PC-3 (cell line): ENCODE measurements around the gene MED14. TPM values are rescaled to one million over a fixed set of nuclear protein-coding genes. Genes with fewer than 3 reads are reported as not detected.

Source experiments
- ATAC-seq: fragments of 200-7000 bp; cut with Tn5 transposase; 2 replicates; pipeline ENCODE4 v1.9.1; 2020; ENCODE audit warnings: mild to moderate bottlenecking, moderate library complexity
- BruUV-seq: library from RNA; stranded (reverse); fragments of 400-500 nt; replicated peaks from 2 replicates; lab custom pipeline; 2021; lab: Mats Ljungman, UMichigan
- CTCF ChIA-PET: fragments of 300-600 bp; sonication (Branson Sonifier 250); formaldehyde crosslinking; loops from one replicate; lab custom pipeline; 2022; ENCODE audit warnings: antibody characterized with exemption; lab: Charles Lee
- POLR2A ChIA-PET: fragments of 300-600 bp; sonication (Branson Sonifier 250); formaldehyde crosslinking; loops from one replicate; lab custom pipeline; 2022; ENCODE audit warnings: antibody characterized with exemption; ENCODE audit not compliant: unreplicated experiment; lab: Charles Lee
- DNase-seq: peaks from one replicate; pipeline ENCODE4 v3.0.0-alpha.2; 2015
- H2AFZ ChIP-seq: fragments of 300-600 bp; sonication (generic); 2 replicates; pipeline ENCODE4 v1.6.0; 2016; ENCODE audit warnings: antibody characterized with exemption, low read length
- H3F3A ChIP-seq: fragments of 300-600 bp; sonication (generic); one replicate; pipeline ENCODE4 v1.6.0; 2017; ENCODE audit warnings: antibody characterized with exemption, low read length, control low read depth, mild to moderate bottlenecking; ENCODE audit not compliant: unreplicated experiment
- H3K27ac ChIP-seq: fragments of 300-600 bp; sonication (generic); 2 replicates; pipeline ENCODE4 v1.5.1; 2016; ENCODE audit warnings: mild to moderate bottlenecking, low read length
- H3K27me3 ChIP-seq: fragments of 300-600 bp; sonication (generic); 2 replicates; pipeline ENCODE4 v1.6.1; 2016; ENCODE audit warnings: low read length, mixed read lengths
- H3K36me3 ChIP-seq: fragments of 300-600 bp; sonication (generic); 2 replicates; pipeline ENCODE4 v1.6.1; 2016; ENCODE audit warnings: low read depth, mixed run types, low read length, mixed read lengths
- H3K4me1 ChIP-seq: fragments of 300-600 bp; sonication (generic); 2 replicates; pipeline ENCODE4 v1.5.1; 2016; ENCODE audit warnings: low read length; ENCODE audit not compliant: insufficient read depth
- H3K4me2 ChIP-seq: fragments of 300-600 bp; sonication (generic); 2 replicates; pipeline ENCODE4 v1.6.0; 2016; ENCODE audit warnings: low read length
- H3K4me3 ChIP-seq: fragments of 300-600 bp; sonication (generic); 2 replicates; pipeline ENCODE4 v1.5.1; 2016; ENCODE audit warnings: mild to moderate bottlenecking, low read length, mixed read lengths
- H3K79me2 ChIP-seq: fragments of 300-600 bp; sonication (generic); 2 replicates; pipeline ENCODE4 v1.6.1; 2017; ENCODE audit warnings: low read length, mixed read lengths
- H3K9ac ChIP-seq: fragments of 300-600 bp; sonication (generic); 2 replicates; pipeline ENCODE4 v1.6.0; 2016; ENCODE audit warnings: mild to moderate bottlenecking, low read length
- H3K9me2 ChIP-seq: fragments of 300-600 bp; sonication (generic); replicated peaks from 2 replicates; pipeline ENCODE4 v1.6.1; 2016; ENCODE audit warnings: mixed run types, low read length, mixed read lengths
- H3K9me3 ChIP-seq: fragments of 300-600 bp; sonication (generic); 2 replicates; pipeline ENCODE4 v1.6.1; 2016; ENCODE audit warnings: low read length, mixed read lengths
- H4K20me1 ChIP-seq: fragments of 300-600 bp; sonication (generic); 2 replicates; pipeline ENCODE4 v1.6.1; 2016; ENCODE audit warnings: low read length, mixed read lengths
- CTCF ChIP-seq: fragments of 300-600 bp; sonication (generic); conservative IDR thresholded peaks from 2 replicates; pipeline ENCODE4 v1.5.1; 2017; ENCODE audit warnings: antibody characterized with exemption, low read depth, mild to moderate bottlenecking, low read length
- EZH2 ChIP-seq: fragments of 300-600 bp; sonication (generic); IDR thresholded peaks from one replicate; pipeline ENCODE4 v1.6.1; 2017; ENCODE audit warnings: antibody characterized with exemption, mild to moderate bottlenecking, low read length; ENCODE audit not compliant: unreplicated experiment
- EZH2phosphoT487 ChIP-seq: fragments of 300-600 bp; sonication (generic); IDR thresholded peaks from 2 replicates; pipeline ENCODE4 v1.6.1; 2018; ENCODE audit warnings: mild to moderate bottlenecking, antibody characterized with exemption, low read length, borderline replicate concordance
- intact Hi-C: fragments of 100-400 bp; cut with micrococcal nuclease; formaldehyde crosslinking; loops from 2 replicates; pipeline ENCODE4 v1.9.0; 2023
- total RNA-seq: library from RNA; depleted of rRNA; stranded (reverse); fragments of >200 nt; gene quantifications from 2 replicates; pipeline ENCODE4 v1.2.3, GENCODE V29; 2014

Gene MED14
- total RNA-seq, 1 experiment from 2014 or later: 44.7 TPM

GRCh38 chrX:40729598-40730584 lies 5.5 kb downstream of the MED14 start:
- H3K4me2 ChIP-seq: no peak overlapping the region
- peaks cover 6% of the 10 kb centered on the region; the same call in 1 of the 2 replicates for H3K36me3 ChIP-seq
- H3K27me3 ChIP-seq: no peaks in the 10 kb centered on the region
- H3K27ac ChIP-seq: no peak overlapping the region
- CTCF ChIA-PET: interaction anchor here (0.6 to 0.8 kb wide), 2 partner anchors 42 to 55 kb away, joined by 3 to 13 read pairs; no protein-coding TSS in a partner anchor
- no peak overlapping the region for H2AFZ ChIP-seq
- H3K79me2 ChIP-seq: peaks cover 90% of the 10 kb centered on the region
- no peak for ATAC-seq
- no peak for DNase-seq
- no peak overlapping the region for H3K4me3 ChIP-seq
- no peaks in the 10 kb centered on the region for H3K9me2 ChIP-seq
- no peaks in the 10 kb centered on the region for H3F3A ChIP-seq
- POLR2A ChIA-PET: interaction anchor here (0.6 kb wide), 1 partner anchor 357 kb away, joined by 3 read pairs; no protein-coding TSS in a partner anchor
- no peak for TF ChIP-seq CTCF
- TF ChIP-seq EZH2phosphoT487: no peak
- no peak for TF ChIP-seq EZH2
- H3K9ac ChIP-seq: no peak overlapping the region
- no TSS peak for BruUV-seq
- peaks cover 26% of the 10 kb centered on the region for H4K20me1 ChIP-seq
- intact Hi-C loops: loop anchor here (10.0 kb wide), 1 partner anchor 355 kb away; the partner anchor contains the start of gene USP9X
- H3K9me3 ChIP-seq: no peaks in the 10 kb centered on the region
- no peaks in the 10 kb centered on the region; the same call in 1 of the 2 replicates for H3K4me1 ChIP-seq

GRCh38 chrX:40727581-40728252 lies 7.6 kb downstream of the MED14 start:
- Histone ChIP-seq H4K20me1 (peaks cover 12% of the 10 kb centered on the region), H3K9me2 (no peaks in the 10 kb centered on the region), H3K9me3 (no peaks in the 10 kb centered on the region), H3K9ac (no peak overlapping the region), H3K4me2 (no peak overlapping the region), H3K36me3 (peaks cover 10% of the 10 kb centered on the region), H3K27ac (no peak overlapping the region), H3K4me1 (no peaks in the 10 kb centered on the region), H3K4me3 (no peak overlapping the region), H3K79me2 (peaks cover 87% of the 10 kb centered on the region), H3F3A (no peaks in the 10 kb centered on the region), H2AFZ (no peak overlapping the region), H3K27me3 (no peaks in the 10 kb centered on the region)
- ChIA-PET CTCF (no interaction called here), POLR2A (no interaction called here)
- no peak for ATAC-seq
- no TSS peak for BruUV-seq
- intact Hi-C loops: no loop called here
- DNase-seq: no peak
- TF ChIP-seq CTCF: no peak
- TF ChIP-seq EZH2: no peak
- no peak for TF ChIP-seq EZH2phosphoT487
